Ishikawa (cell line): ENCODE data around the gene TP53BP1.

Experiments used
- TAF1 ChIP-seq: IDR thresholded peaks from 2 replicates; pipeline ENCODE4 v1.6.1; 2012; ENCODE audit warnings: low read depth, mild to moderate bottlenecking
- YY1 ChIP-seq: IDR thresholded peaks from 2 replicates; pipeline ENCODE4 v1.6.1; 2012; ENCODE audit warnings: low read depth

DNA sequence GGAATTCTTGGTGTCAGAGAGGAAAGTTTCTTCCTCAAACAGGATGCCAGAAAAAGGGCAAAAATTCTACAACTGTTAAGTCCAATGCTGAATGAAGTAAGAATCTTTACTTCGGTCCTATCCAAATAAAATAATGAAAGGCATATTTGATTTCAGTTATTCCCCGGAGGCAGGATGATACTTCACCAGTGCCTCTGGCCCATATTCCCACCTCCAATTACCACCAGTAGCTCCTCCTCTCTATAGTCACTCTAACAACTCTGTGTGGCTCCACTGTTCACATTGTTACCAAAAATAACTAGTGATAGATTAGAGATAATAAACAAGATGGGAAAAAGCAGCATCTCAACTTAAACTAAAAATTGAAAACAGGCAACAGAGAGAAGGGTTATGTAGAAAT is 45.1 kb upstream of the TP53BP1 start:
- no peak for TF ChIP-seq YY1
- TF ChIP-seq TAF1: no peak
